Ammon's horn (tissue), 1 donor: Measurements from ENCODE around the gene UBA1.

Source experiments
- DNase-seq: peaks from one replicate; pipeline ENCODE4 v3.0.0-alpha.2; 2016; ENCODE audit warnings: low spot score

Gene UBA1

DNA sequence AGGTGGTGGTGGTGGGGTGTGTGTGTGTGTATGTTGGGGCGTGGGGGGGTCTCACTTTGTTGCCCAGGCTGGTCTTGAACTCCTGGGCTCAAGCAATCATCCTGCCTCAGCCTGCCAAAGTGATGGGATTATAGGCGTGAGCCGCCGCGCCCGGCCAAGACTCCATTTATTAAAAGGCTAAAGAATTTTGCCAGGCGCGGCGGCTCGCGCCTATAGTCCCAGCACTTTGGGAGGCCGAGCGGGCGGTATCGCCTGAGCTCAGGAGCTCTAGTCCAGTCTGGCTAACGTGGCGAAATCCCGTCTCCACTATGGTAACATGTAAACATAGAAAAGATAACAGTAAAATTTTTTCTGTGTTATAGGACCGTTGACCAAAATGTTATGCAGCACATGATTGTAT is 3.7 kb upstream of the UBA1 start:
- DNase-seq, result no peak

DNA sequence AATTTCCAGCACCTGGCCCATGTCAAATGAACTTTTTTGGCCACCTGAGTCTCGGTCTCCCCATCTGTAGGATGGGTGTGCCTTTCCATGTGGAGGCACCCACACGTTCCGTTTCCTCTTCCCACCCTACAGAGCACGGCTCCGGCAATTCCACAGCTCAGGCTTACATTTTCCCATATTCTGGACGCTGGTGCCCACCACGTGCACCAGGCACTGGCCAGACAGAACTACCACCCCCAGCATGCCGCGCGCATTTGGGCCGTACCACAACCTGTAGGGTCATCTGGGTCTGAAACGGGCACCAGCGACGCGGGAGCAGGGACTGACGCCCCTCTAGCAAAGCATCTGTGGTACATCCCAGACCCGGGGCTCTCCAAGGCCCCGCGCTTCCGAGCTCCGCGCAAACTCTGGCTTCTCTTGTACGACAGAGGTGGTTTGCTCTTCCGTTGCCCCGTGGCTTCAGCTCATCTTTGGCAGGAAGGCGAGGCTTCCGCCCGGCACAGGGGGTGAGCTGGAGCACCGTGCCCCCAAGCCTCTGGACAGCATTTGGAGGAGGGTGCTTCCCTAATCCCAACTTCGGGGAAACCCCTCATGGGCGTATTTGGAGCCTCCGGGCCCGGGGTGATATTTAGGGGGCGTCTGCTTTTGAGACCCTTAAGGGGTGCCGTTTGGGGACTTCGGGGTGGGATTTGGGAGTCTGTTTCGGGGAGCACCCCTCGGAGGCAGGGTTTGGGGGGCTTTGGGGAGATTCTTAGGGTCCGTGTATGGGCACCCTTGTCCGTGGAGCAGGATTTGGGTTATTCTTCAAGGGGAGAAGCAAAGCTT is 3.0 kb upstream of the UBA1 start:
- DNase-seq, result peak; percentile 93

DNA sequence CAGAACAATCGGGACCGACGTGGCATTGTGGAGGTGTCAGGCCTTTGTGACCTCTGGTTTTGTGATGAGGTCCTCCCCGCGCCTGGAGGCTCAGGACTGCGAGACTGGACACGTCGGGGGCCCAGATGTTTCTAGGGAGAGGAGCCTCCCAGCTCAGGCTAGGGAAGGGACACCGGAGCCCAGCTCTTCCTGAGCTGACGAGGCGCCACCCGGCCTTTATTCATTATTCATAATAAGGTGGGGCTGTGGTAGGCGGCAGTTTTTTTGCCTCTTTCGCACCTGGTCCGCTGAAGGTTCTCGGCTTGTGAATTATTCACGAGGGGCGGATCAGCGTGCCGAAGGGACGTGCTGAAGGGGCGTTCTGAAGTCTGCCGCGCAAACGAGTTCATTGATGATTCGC is 2.3 kb upstream of the UBA1 start:
- no peak for DNase-seq

DNA sequence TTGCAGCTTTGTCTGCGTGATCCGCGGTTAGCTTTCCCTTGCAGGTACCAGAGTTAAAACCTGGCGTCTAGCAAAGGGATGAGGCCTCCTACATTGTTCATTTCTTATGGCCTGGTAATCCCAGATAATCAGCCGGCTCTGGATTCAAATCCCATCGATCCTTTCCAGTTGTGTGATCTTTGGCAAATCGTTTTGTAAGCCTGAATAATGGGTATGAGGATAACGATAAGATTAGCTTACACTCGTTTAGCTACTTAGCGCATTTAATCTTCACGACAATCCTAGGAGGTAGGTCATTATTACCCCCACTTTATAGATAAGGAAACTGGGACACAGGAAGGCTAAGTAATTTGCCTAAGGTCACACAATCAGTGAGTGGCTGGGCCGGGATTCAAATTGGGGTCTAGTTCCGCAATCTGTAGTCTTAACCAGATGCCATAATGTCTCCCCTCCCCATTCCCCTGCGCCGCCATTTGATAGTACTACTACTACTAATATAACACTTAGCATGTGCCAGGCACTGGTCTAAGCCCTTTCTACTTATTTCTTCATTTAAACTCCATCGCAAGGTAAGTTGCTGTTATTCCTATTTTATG is 1.7 kb upstream of the UBA1 start:
- DNase-seq, result no peak

DNA sequence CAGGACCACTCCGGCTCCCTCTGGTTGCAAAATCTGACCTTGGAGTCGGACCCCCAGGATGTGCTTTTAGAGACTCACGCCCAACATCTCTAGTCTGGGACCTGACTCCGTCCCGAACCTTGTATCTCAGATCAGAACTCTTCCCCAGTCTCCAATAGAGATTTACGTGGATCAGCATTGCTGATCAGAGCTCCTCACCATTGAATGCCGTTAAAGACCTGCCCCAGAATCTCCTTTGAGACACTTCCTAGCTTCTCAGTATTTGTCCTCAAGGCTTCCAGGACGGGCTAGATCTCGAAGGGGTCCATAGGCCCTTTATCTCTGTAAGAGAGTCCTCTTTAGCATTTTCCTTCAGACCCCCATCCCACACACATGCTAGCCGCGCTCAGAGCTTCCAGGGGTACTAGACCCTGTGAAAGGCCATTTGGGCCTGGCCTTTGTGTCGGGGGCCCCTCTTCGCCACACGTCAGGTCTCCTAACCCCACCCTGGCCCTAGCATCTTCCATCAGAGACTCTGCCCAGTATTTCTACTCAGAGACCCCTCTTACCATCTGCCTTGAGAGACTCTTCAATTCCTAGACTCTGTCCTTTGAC is 662 bp downstream of the UBA1 start:
- DNase-seq, result no peak

DNA sequence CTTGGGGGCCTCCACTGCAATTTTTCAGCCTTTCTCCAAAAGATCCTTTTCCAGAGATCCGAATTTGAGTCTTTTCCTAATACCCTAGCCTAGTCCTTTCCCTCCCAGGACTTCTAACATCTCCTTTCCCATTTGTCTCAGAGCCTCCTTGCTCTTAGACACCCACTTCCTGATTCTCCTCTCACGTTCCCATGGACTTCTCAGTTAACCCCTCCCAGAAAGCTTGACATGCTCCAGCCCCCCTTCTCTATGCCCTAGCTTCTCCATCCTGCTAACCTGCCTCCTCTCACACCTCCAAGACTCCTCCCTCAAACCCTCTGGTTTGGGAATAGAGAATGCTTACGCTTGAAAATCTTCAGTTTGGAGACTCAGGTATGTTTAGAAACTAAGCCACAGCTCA is 2.5 kb downstream of the UBA1 start:
- no peak for DNase-seq

DNA sequence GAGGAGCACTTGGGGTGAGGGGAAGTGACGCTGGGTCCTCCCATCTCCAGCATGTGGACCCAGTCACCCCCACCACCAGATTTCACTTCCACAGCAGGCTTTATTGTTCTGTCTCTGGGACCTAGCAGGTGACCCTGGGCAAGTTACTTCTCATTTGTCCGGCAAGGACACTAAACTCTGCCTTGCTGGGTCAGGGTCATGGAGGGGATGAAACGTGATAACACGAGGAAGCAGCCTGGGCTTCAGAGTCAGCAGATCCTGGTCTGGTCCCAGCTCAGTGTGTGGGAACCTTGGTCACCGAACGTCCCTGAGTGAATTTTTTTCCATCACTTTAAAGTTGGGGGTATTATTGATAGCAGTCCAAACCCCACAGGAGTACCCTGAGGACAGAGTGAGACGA is 3.9 kb downstream of the UBA1 start:
- DNase-seq, result no peak

DNA sequence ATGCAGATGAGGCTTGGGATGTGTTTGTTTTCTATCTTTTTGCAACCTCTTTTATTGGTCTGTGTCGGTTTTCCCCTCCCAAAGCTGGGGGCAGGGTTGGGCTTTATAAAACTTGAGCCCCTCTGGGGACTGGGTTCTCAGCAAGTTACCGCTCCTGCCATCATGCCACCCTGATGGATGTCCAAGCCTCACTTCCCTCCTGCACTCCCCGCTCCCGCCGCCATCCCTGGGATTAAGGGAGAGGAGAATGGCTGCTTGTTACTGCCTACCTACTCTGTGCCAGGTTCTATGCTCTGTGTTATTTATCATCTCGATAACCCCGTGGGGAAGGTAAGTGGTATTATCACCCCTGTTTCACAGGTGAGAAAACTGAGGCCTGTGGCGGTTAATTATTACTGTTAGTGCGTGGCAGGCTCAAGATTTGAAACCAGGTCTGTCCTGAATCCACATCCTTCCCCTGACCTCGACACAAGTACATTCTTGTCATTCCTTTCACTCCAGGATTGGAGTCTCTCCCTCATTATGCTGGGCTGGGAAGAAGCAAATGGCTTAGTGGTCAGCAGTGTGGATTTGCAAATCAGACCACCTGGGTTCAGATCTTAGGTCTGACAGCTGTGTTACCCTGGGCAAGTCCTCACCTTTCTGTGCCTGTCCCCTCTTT is 4.5 kb downstream of the UBA1 start:
- no peak for DNase-seq

DNA sequence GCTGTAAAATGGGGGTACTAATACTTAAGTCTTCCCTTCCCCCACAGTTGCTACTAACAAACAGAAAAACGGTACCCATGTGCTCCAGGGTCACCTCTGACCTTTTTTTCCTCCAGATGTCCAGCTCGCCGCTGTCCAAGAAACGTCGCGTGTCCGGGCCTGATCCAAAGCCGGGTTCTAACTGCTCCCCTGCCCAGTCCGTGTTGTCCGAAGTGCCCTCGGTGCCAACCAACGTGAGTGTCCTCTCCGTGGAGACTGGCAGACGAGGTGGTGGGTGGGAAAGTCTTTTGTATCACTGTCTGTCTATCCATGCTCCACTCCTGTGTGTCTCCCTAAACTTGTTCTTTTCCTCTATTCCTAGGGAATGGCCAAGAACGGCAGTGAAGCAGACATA is 5.1 kb downstream of the UBA1 start:
- DNase-seq, result no peak

DNA sequence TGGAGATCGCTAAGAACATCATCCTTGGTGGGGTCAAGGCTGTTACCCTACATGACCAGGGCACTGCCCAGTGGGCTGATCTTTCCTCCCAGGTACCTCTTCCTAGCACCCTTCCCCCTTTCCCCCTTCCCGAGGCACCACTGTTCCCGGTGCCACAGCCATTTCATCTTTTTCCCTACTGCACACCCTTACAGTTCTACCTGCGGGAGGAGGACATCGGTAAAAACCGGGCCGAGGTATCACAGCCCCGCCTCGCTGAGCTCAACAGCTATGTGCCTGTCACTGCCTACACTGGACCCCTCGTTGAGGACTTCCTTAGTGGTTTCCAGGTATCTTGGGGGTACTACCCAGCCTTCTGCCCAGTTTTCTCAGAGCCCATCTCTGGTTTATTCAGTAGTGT is 5.7 kb downstream of the UBA1 start:
- no peak for DNase-seq

DNA sequence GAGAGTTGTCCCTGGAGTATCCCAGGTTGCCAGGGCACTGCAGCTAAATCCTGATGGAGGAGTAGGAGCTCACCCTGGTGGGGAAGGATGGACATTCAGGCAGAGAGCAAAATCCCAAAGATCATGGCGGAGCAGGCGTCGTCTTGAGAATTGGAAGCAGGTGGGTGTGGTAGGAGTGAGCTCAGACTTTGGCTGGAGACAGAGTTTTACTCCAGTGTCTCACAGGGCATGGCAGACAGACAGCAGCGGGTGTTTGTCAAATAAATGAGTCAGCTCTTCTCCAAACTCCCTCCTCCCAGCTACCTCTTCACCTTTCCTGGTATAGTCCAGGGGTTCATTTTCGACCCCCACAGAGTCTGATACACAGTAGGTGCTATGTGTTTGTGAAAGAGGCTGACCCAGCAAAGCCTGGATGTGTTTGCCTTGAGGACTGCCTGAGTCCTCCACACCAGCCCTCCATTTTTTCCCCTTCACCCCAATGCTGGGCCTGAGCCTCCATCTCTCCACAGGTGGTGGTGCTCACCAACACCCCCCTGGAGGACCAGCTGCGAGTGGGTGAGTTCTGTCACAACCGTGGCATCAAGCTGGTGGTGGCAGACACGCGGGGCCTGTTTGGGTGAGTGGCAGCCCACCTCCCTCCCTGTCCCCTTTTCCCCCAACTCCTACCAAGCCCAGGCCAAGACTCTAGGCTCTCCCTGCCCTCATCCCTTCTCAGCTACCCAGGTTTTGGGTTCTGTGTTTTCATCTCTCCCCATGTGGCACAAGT is 6.9 kb downstream of the UBA1 start:
- no peak for DNase-seq

DNA sequence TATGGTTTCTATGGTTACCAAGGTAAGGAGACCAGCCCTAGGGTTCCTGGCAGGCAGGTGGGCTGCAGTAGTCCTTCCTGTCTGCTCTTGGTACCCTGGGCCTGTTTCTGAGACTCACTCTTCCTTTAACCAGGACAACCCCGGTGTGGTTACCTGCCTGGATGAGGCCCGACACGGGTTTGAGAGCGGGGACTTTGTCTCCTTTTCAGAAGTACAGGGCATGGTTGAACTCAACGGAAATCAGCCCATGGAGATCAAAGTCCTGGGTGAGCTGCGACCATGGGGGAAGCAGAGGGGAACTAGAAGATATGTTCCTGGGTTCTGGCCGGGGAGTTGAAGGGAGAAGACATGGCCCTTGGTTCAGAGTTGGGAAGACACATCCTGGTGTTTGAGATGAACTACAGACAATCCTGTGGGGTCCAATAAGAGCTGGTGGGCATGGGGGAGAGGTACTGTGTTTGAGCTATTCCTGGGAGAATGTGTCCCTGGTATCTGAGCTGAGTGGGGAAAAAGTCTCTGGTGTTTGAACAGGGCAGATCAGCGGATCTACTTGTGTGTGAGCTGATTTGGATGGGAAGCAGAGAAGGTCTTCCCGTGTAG is 7.8 kb downstream of the UBA1 start:
- DNase-seq, result no peak

DNA sequence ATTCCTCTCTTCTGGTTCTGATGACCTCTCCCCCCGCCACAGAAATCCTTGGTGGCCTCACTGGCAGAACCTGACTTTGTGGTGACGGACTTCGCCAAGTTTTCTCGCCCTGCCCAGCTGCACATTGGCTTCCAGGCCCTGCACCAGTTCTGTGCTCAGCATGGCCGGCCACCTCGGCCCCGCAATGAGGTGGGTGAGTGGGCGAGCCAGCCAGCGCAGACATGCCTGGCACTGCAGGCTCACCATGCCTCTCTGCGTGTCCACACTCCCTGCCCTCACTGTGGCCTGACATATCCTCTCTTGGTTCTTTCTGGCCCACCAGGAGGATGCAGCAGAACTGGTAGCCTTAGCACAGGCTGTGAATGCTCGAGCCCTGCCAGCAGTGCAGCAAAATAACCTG is 8.7 kb downstream of the UBA1 start:
- DNase-seq, result no peak

DNA sequence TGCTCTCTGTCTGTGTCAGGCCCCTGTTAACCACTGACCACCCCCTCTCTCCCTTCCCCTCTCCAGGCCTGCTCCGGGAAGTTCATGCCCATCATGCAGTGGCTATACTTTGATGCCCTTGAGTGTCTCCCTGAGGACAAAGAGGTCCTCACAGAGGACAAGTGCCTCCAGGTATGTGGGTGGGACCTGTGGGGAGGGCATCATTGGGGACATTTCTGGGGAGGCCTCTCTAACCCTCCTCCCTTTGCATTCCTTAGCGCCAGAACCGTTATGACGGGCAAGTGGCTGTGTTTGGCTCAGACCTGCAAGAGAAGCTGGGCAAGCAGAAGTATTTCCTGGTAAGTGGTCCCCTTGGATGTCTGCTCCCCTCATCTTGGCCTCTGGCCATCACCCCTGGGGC is 9.2 kb downstream of the UBA1 start:
- no peak for DNase-seq

DNA sequence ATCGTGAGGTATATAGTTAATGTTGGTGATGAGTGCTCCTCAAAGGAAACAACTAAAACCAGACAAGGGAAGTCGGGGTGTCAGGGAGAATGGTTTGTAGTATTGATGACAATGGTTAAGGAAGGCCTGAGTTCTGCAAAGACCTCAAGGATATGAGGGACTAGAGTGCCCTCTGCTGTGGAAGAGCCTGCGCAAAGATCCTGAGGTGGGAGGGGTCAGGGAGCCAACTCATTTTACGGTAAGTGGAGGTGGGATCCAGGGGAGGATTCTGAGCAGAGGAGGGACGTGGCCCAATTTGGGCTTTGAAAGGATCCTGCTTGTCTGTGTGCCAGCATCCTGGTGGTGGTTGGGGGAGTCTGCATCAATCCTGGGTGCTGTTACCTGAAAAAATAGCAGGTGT is 11.3 kb downstream of the UBA1 start:
- DNase-seq, result no peak

DNA sequence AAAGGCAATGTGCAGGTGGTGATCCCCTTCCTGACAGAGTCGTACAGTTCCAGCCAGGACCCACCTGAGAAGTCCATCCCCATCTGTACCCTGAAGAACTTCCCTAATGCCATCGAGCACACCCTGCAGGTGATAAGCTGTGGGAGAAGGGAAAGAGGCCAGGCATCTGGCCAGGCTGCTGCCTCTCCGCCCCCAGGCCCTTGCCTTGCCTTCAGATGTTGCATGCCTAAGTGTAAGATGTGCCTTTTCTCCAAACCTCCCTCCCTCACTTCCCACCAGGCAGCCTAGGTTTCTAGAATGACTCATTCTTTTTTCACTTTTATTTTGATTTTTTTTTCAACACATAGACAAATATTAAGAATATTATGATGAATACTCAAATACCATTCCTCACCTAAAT is 12.7 kb downstream of the UBA1 start:
- DNase-seq, result no peak

DNA sequence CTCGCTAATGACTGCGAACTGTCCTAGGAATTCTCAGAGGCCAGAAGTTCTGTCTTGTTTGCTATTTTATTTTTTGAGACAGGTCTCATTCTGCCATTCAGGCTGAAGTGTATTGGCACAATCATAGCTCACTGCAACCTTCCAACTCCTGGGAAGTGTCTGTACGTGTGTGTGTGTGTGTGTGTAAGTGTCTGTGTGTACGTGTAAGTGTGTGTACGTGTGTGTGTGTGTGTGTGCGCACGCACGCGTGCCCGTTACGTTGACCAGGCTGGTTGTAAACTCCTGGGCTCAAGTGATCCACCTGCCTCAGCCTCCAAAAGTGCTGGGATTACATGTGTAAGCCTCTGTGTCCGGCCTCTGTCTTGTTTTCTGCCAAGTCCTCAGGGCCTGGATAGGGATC is 14.5 kb downstream of the UBA1 start:
- no peak for DNase-seq

DNA sequence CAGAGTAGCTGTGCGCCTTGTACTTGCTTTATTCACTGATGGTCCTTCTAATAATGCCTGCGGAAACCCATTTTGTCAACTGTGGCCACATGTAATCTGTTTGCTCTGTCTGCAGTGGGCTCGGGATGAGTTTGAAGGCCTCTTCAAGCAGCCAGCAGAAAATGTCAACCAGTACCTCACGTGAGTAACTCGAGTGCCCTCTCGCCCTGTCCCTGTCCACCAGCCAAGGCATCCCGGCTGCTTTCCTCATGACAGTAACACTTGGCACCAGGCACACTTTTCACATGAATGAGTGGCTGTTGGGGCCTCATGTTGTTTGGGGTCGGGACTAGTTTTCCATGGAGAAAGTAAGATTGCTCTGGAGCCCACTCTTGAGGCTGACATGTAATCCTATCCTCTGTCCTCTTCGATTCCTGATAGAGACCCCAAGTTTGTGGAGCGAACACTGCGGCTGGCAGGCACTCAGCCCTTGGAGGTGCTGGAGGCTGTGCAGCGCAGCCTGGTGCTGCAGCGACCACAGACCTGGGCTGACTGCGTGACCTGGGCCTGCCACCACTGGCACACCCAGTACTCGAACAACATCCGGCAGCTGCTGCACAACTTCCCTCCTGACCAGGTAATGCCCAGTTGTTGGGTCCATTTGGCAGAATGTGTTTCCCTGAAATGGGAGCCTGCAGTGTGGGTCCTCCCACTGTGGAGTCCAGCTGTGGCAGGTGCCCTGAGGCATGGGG is 16.0 kb downstream of the UBA1 start:
- no peak for DNase-seq

DNA sequence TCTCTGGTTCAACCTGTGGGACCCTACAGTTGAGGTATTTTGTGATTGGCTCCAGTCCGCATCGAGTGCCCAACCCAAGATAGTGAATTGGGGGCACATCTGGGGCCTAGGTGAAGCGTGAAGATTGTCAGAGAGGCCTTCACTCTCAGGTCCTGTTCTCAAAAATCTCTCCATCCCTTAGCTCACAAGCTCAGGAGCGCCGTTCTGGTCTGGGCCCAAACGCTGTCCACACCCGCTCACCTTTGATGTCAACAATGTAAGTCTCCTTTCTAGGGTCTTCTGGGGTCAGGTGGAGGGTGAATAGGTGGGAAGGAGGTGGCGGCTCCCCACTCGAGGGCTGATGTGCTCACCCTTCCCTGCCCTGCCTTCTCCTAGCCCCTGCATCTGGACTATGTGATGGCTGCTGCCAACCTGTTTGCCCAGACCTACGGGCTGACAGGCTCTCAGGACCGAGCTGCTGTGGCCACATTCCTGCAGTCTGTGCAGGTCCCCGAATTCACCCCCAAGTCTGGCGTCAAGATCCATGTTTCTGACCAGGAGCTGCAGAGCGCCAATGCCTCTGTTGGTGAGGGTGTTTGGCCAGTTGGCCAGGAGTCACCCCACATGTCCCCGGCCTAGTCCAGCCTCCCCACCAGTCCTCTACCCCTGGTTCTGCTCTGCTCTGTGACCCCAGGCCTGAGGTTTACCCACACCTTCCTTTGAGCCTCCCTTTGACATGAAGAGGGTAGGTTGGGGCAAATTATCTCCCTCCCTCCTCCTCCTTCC is 17.2 kb downstream of the UBA1 start:
- no peak for DNase-seq
